A673 (cell line): Measurements from ENCODE around the gene GNG7.

Source experiments
- EZH2 ChIP-seq: fragments of 200-600 bp; sonication (generic); IDR thresholded peaks from 2 replicates; pipeline ENCODE4 v1.6.1; 2017; ENCODE audit warnings: borderline replicate concordance, low read depth, mild to moderate bottlenecking, mixed read lengths, antibody characterized with exemption, low read length; ENCODE audit not compliant: poor library complexity, severe bottlenecking
- TF ChIP-seq, protein P1 (sequence below): fragments of 300-800, 200-600 bp; sonication (generic); conservative IDR thresholded peaks from 2 replicates; pipeline ENCODE4 v1.5.1; 2017; ENCODE audit warnings: low read depth, mild to moderate bottlenecking, antibody characterized with exemption, low read length, moderate library complexity, mixed read lengths

DNA sequence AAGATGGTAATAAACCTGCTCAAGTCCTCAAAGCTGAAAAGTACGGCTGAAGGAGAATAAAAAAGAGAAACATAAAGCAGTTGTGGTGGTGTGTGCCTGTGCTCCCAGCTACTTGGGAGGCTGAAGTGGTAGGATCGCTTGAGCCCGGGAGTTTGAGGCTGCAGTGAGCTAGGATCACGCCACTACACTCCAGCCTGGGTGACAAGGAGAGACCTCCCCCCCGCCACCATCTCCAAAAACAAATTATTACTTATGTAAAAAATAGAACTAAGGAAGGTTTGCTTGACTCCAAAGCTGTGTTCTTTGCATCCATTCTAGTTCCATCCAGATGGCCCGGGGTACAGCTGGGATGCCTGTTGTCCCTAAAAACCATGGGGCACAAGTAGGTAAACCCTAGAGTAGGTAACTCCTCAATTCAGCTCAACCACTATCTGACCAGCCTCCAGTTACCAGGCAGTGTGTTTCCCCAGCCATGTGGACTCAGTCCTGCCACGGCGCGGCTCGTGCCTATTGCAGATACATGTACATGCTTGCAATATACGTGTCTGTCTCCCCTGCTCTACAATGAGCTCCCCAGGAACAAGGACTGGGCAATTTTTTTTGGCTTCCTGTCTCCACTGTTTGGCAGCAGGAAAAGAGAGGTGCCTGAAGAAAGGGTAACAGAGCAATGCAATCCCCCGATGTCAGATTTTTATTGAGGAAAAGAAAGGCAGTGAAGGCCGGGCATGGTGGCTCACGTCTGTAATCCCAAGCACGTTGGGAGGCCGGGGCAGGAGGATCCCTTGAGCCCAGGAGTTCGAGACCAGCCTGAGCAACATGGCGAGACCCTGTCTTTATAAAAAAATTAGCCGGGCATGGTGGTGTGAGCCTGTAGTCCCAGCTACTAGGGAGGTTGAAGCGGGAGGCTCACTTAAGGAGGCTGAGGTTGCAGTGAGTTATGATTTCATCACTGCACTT is 101.3 kb downstream of the GNG7 start:
- TF ChIP-seq EZH2, result no peak
- TF ChIP-seq, protein P1, sequence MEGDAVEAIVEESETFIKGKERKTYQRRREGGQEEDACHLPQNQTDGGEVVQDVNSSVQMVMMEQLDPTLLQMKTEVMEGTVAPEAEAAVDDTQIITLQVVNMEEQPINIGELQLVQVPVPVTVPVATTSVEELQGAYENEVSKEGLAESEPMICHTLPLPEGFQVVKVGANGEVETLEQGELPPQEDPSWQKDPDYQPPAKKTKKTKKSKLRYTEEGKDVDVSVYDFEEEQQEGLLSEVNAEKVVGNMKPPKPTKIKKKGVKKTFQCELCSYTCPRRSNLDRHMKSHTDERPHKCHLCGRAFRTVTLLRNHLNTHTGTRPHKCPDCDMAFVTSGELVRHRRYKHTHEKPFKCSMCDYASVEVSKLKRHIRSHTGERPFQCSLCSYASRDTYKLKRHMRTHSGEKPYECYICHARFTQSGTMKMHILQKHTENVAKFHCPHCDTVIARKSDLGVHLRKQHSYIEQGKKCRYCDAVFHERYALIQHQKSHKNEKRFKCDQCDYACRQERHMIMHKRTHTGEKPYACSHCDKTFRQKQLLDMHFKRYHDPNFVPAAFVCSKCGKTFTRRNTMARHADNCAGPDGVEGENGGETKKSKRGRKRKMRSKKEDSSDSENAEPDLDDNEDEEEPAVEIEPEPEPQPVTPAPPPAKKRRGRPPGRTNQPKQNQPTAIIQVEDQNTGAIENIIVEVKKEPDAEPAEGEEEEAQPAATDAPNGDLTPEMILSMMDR, result no peak
